CD8-positive, alpha-beta memory T cell (primary cell): ENCODE results near the gene TOP2B. TPM values are rescaled to one million over a fixed set of nuclear protein-coding genes. Genes with fewer than 3 reads are reported as not detected.

Source experiments
- CTCF ChIA-PET: fragments of 350-600 bp; sonication (Branson Sonifier 250); formaldehyde crosslinking; loops from one replicate; lab custom pipeline; 2021; ENCODE audit warnings: antibody characterized with exemption; lab: Charles Lee
- POLR2A ChIA-PET: fragments of 350-600 bp; sonication (Branson Sonifier 250); formaldehyde crosslinking; loops from one replicate; lab custom pipeline; 2021; ENCODE audit warnings: antibody characterized with exemption; lab: Charles Lee
- DNase-seq, 5 donors: peaks; one replicate each; pipeline versions ENCODE4 v3.0.0 to v3.0.0-alpha.2; 2020 to 2022; ENCODE audit warnings: mixed read lengths in 1 of 5
- H3K27ac ChIP-seq: one replicate; pipeline ENCODE4 v1.7.0; 2013; ENCODE audit warnings: low read depth, mild to moderate bottlenecking, low read length, moderate library complexity
- H3K27me3 ChIP-seq: 2 replicates; pipeline ENCODE4 v1.7.0; 2013; ENCODE audit warnings: low read length, mild to moderate bottlenecking; ENCODE audit not compliant: insufficient read depth, poor library complexity, severe bottlenecking
- H3K36me3 ChIP-seq: 2 replicates; pipeline ENCODE4 v1.7.0; 2013; ENCODE audit warnings: mild to moderate bottlenecking, low read length, moderate library complexity; ENCODE audit not compliant: insufficient read depth
- H3K4me1 ChIP-seq: 2 replicates; pipeline ENCODE4 v1.7.0; 2013; ENCODE audit warnings: mild to moderate bottlenecking, low read length, moderate library complexity; ENCODE audit not compliant: insufficient read depth
- H3K4me3 ChIP-seq: 2 replicates; pipeline ENCODE4 v1.7.0; 2013; ENCODE audit warnings: mild to moderate bottlenecking, low read length
- H3K9me3 ChIP-seq: 2 replicates; pipeline ENCODE4 v1.7.0; 2013; ENCODE audit warnings: mild to moderate bottlenecking, low read length
- H3K27ac Mint-ChIP-seq, 8 donors: one replicate each; pipeline ENCODE4 v1.8.0; 2020 to 2021; ENCODE audit warnings: mixed read lengths in 8 of 8, mild to moderate bottlenecking in 6 of 8, inconsistent platforms in 3 of 8, moderate library complexity in 3 of 8
- H3K27me3 Mint-ChIP-seq, 2 donors: one replicate each; pipeline ENCODE4 v1.8.0; 2020 to 2021; ENCODE audit warnings: mixed read lengths in 2 of 2, mild to moderate bottlenecking in 1 of 2, moderate library complexity in 1 of 2
- H3K36me3 Mint-ChIP-seq, 3 donors: one replicate each; pipeline ENCODE4 v1.8.0; 2020 to 2021; ENCODE audit warnings: mixed read lengths in 3 of 3, inconsistent platforms in 1 of 3, mild to moderate bottlenecking in 1 of 3
- H3K4me1 Mint-ChIP-seq, 3 donors: one replicate each; pipeline ENCODE4 v1.8.0; 2020 to 2021; ENCODE audit warnings: mixed read lengths in 3 of 3, inconsistent platforms in 1 of 3, mild to moderate bottlenecking in 1 of 3
- H3K4me3 Mint-ChIP-seq, 7 donors: one replicate each; pipeline ENCODE4 v1.8.0; 2020 to 2021; ENCODE audit warnings: mixed read lengths in 7 of 7, mild to moderate bottlenecking in 6 of 7, moderate library complexity in 4 of 7, inconsistent platforms in 2 of 7
- H3K9me3 Mint-ChIP-seq, 5 donors: one replicate each; pipeline ENCODE4 v1.8.0; 2020 to 2022; ENCODE audit warnings: mixed read lengths in 5 of 5, mild to moderate bottlenecking in 3 of 5, moderate library complexity in 2 of 5, inconsistent platforms in 1 of 5
- polyA plus RNA-seq: library from polyadenylated mRNA; unstranded; fragments of 300-500 nt; fragmentation: Illumina TruSeq; gene quantifications from one replicate; pipeline ENCODE4 v1.2.3, GENCODE V29; 2021
- total RNA-seq, 2 experiments: library from RNA; stranded (reverse); gene quantifications; one replicate each; pipeline ENCODE4 v1.2.3, GENCODE V29; 2021

Gene TOP2B
- total and polyA plus RNA-seq, 3 experiments from 2014 or later = 96.5 to 99.6 (median 98.6) TPM

DNA sequence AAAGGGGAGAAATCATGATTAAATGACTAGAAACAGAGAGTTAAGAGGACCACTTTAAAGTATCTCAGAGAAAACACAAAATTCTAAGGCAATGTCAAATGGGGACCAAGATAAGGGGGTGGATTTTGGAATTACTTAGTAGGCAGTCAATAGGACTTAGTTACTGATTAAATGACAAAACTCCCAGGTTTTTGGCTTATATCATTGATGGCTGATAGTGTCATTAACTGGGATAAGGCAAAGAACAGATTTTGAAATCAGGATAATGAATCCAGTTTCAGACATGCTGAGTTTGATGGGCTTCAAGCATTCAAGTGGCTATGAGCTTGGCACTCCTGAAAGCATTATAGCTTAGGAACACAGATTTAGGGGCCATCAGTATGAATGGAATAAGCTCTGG, 53.9 kb downstream of the TOP2B start:
- ChIA-PET POLR2A (no interaction called here), CTCF (no interaction called here)
- H3K27ac ChIP-seq = no peak overlapping the region
- no peak for DNase-seq
- H3K4me1 Mint-ChIP-seq = peaks cover 8 to 17% (median 8%) of the 10 kb centered on the region in 3 donors
- H3K4me3 Mint-ChIP-seq = no peak overlapping the region
- no peaks in the 10 kb centered on the region for H3K27me3 Mint-ChIP-seq
- peaks cover 0 to 75% (median 19%) of the 10 kb centered on the region in 3 donors for H3K36me3 Mint-ChIP-seq
- H3K36me3 ChIP-seq = peaks cover 27% of the 10 kb centered on the region
- H3K27ac Mint-ChIP-seq = peak overlapping the region in 5 of 8 donors; percentile 25 to 69 (median 44)
- no peaks in the 10 kb centered on the region for H3K9me3 Mint-ChIP-seq
- H3K27me3 ChIP-seq = no peaks in the 10 kb centered on the region
- H3K4me1 ChIP-seq = no peaks in the 10 kb centered on the region
- H3K4me3 ChIP-seq = no peak overlapping the region
- no peaks in the 10 kb centered on the region for H3K9me3 ChIP-seq

DNA sequence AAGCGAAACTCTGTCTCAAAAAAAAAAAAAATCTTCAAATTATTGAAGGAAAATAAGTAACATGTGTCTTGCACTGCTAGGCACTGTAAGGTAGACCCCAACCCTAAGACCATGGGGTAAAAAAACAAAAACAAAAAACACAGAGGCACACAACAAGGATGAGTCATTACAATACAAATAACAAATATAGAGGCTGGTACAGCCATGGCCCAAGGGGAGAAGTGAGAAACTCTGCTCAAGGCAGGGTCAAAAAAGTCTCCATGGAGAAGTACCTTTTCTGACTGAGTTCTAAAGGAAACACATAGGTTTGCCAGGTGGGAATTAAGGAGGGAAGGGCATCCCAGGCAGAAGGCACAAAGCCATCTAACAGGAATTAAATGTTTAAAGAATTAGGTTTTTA, 54.5 kb downstream of the TOP2B start:
- Histone ChIP-seq H3K4me1 (no peaks in the 10 kb centered on the region), H3K27ac (no peak overlapping the region), H3K4me3 (no peak overlapping the region), H3K36me3 (peaks cover 27% of the 10 kb centered on the region), H3K9me3 (no peaks in the 10 kb centered on the region), H3K27me3 (no peaks in the 10 kb centered on the region)
- ChIA-PET POLR2A (no interaction called here), CTCF (no interaction called here)
- Mint-ChIP-seq H3K27me3 (no peaks in the 10 kb centered on the region), H3K36me3 (peaks cover 0 to 77% (median 22%) of the 10 kb centered on the region in 3 donors), H3K4me3 (no peak overlapping the region), H3K4me1 (peaks cover 8 to 16% (median 9%) of the 10 kb centered on the region in 3 donors), H3K27ac (peak overlapping the region; percentile 25 to 85 (median 54)), H3K9me3 (no peaks in the 10 kb centered on the region)
- no peak for DNase-seq

DNA sequence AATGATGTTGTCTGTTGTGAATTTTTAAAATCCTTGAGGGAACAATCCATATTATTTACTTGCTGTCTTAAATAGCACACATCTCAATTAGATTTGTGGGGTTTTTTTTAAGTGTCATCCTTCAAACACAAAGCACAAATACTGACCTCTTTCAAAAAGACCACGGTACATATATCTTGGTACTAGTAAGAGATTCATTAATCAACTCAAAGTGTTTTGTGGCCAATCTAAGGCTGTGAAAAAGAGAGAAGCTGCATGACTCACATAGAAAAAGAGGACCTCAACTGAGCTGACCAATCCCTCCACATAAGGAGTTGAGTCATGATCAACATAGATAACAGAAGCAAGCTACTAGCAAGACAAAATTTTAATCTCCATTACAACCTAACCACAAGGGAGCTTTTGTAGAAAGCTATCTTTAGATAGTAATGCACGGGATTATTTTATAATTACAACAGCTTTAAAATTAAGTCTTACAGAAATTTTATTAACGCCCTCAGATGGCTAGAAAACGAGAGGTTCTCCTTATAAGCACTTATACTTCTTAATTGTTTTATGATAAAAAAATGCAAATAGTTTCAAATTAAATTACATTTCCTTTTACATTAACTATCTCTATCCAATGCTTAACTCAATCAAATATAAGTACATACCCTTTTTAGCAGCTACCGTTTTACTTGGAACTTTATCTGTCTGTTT, 60.5 kb downstream of the TOP2B start:
- no peaks in the 10 kb centered on the region for H3K9me3 ChIP-seq
- ChIA-PET POLR2A (no interaction called here), CTCF (interaction anchor here (1.1 kb wide), 1 partner anchor 9 kb away, joined by 4 read pairs; no protein-coding TSS in a partner anchor)
- H3K27ac ChIP-seq = no peak overlapping the region
- no peak overlapping the region for H3K4me3 ChIP-seq
- Mint-ChIP-seq H3K36me3 (peaks cover 0 to 85% (median 11%) of the 10 kb centered on the region in 3 donors), H3K27me3 (no peaks in the 10 kb centered on the region), H3K4me1 (peaks cover 2 to 7% (median 5%) of the 10 kb centered on the region in 3 donors), H3K27ac (peak overlapping the region in 3 of 8 donors; percentile 28 to 72 (median 40)), H3K4me3 (no peak overlapping the region), H3K9me3 (no peaks in the 10 kb centered on the region)
- no peaks in the 10 kb centered on the region for H3K4me1 ChIP-seq
- DNase-seq = no peak
- no peaks in the 10 kb centered on the region for H3K27me3 ChIP-seq
- H3K36me3 ChIP-seq = peaks cover 21% of the 10 kb centered on the region

DNA sequence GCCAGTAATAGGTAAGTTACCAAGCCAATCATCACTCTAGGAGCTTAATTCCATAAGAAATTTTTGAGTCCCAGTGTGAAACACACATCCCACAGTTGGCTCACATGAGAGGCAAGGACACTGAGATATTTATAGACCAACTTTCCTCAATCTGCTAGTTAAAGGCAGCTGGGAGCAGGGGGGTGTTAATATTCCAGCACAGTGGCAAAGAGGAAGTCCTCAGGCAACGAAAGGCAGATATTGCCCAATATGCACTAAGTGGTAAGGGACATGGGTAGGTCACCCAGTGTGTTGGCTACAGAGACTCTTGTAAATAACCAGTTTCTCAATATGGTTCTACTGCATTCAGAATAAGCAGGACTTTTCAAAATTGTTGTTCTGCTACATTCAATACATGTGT, 61.0 kb downstream of the TOP2B start:
- no peak for DNase-seq
- H3K27ac Mint-ChIP-seq = peak overlapping the region in 6 of 8 donors; percentile 24 to 77 (median 68)
- Histone ChIP-seq H3K4me1 (no peaks in the 10 kb centered on the region), H3K36me3 (peaks cover 27% of the 10 kb centered on the region), H3K4me3 (no peak overlapping the region), H3K27ac (no peak overlapping the region), H3K27me3 (no peaks in the 10 kb centered on the region), H3K9me3 (no peaks in the 10 kb centered on the region)
- no peaks in the 10 kb centered on the region for H3K9me3 Mint-ChIP-seq
- CTCF ChIA-PET = interaction anchor here (1.1 kb wide), 1 partner anchor 8 kb away, joined by 4 read pairs; no protein-coding TSS in a partner anchor
- POLR2A ChIA-PET = no interaction called here
- peaks cover 0 to 86% (median 12%) of the 10 kb centered on the region in 3 donors for H3K36me3 Mint-ChIP-seq
- H3K4me1 Mint-ChIP-seq = peaks cover 2 to 7% (median 5%) of the 10 kb centered on the region in 3 donors
- H3K27me3 Mint-ChIP-seq = no peaks in the 10 kb centered on the region
- no peak overlapping the region for H3K4me3 Mint-ChIP-seq

DNA sequence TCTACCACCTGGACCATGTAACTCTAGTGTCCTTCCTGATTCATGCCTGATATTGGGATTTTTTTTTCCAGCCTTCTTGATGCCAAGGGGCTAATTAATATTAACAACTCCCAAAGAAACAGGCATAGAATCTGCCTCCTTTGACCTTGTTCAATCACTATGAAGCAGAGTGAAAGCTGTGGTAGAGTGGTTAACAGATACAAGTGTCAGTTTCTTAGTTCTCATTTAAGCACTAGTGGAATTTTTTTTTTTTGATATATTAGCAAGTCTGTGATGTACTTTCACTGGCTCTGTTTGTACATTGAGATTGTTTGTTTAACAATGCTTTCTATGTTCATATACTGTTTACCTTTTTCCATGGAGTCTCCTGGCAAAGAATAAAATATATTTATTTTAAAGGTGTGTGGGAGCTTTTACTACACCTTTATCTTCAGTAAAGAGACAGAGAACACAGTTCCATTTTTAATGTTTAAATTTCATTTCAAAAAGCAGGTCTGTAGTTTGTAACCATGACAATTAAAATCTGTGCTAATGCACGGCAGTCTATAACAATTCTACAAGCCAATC, 67.1 kb downstream of the TOP2B start:
- ChIA-PET POLR2A (no interaction called here), CTCF (no interaction called here)
- Histone ChIP-seq H3K4me1 (no peaks in the 10 kb centered on the region), H3K27ac (no peak overlapping the region), H3K4me3 (no peak overlapping the region), H3K27me3 (no peaks in the 10 kb centered on the region), H3K9me3 (no peaks in the 10 kb centered on the region), H3K36me3 (peaks cover 12% of the 10 kb centered on the region)
- H3K9me3 Mint-ChIP-seq = no peaks in the 10 kb centered on the region
- no peaks in the 10 kb centered on the region for H3K4me1 Mint-ChIP-seq
- H3K36me3 Mint-ChIP-seq = peaks cover 0 to 62% (median 11%) of the 10 kb centered on the region in 3 donors
- no peaks in the 10 kb centered on the region for H3K27me3 Mint-ChIP-seq
- no peak overlapping the region for H3K4me3 Mint-ChIP-seq
- DNase-seq = no peak
- no peak overlapping the region for H3K27ac Mint-ChIP-seq

DNA sequence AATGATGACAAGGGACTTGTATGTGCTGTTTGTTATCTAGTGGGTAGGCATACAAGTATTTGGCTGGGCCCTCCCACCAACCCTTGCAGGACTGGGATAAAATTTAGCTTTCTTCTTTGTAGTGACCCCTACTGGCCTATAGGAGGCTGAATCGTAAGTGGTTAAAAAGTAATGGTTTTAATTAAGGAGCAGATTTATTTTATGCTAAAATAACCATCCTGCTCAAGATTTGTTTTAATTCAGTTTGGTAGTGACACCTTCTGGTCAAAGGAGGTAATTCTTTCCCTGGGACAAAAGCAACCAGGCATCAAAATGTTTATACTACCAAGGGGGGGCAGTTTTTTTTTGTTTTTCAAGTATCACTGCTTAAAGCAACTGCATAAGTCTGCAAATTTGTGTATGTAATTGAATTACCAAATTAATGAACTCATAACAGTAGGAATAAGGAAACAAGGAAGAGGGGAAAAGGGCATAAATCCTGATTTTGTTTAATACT, 70.7 kb downstream of the TOP2B start:
- Mint-ChIP-seq H3K9me3 (no peaks in the 10 kb centered on the region), H3K4me1 (no peaks in the 10 kb centered on the region), H3K36me3 (peaks cover 0 to 30% (median 7%) of the 10 kb centered on the region in 3 donors), H3K4me3 (no peak overlapping the region), H3K27me3 (no peaks in the 10 kb centered on the region), H3K27ac (peak overlapping the region in 4 of 8 donors; percentile 34 to 52 (median 42))
- H3K4me1 ChIP-seq = no peaks in the 10 kb centered on the region
- no peaks in the 10 kb centered on the region for H3K27me3 ChIP-seq
- ChIA-PET POLR2A (no interaction called here), CTCF (interaction anchor here (1.1 to 1.5 kb wide), 2 partner anchors 8 to 11 kb away, joined by 3 to 4 read pairs; no protein-coding TSS in a partner anchor)
- H3K27ac ChIP-seq = no peak overlapping the region
- peak in 2 of 5 donors; percentile 7 to 15 for DNase-seq
- no peak overlapping the region for H3K4me3 ChIP-seq
- H3K9me3 ChIP-seq = no peaks in the 10 kb centered on the region
- H3K36me3 ChIP-seq = peaks cover 6% of the 10 kb centered on the region

DNA sequence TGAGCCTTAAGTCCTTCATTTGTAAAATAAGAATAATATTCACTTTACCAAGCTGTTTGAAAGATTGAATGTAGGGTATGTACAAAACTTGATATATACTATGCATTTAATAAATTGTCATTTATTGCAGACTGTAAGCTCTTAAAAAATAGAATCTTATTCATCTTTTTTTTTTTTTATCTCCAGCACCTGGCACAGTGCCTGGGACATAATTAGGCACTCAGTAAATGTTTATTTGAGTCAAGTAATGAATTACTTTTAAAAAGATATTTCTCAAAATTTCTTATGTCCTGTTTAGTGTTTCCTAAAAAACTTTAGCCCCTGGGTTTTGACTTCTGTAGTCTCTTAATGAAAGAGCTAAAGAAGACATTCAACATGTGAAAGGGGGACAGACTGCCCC, 71.7 kb downstream of the TOP2B start:
- no peaks in the 10 kb centered on the region for H3K9me3 Mint-ChIP-seq
- H3K4me1 Mint-ChIP-seq = no peaks in the 10 kb centered on the region
- H3K36me3 Mint-ChIP-seq = peaks cover 0 to 20% (median 4%) of the 10 kb centered on the region in 3 donors
- DNase-seq = no peak
- no peak overlapping the region for H3K27ac ChIP-seq
- H3K4me1 ChIP-seq = no peaks in the 10 kb centered on the region
- H3K4me3 Mint-ChIP-seq = no peak overlapping the region
- no peaks in the 10 kb centered on the region for H3K27me3 Mint-ChIP-seq
- ChIA-PET POLR2A (interaction anchor here (0.7 kb wide), 1 partner anchor 197 kb away, joined by 3 read pairs; the partner anchor contains the start of gene OXSM), CTCF (interaction anchor here (1.1 to 1.5 kb wide), 3 partner anchors 9 to 12 kb away, joined by 3 to 4 read pairs (median 3); no protein-coding TSS in a partner anchor)
- peak overlapping the region in 4 of 8 donors; percentile 29 to 77 (median 62) for H3K27ac Mint-ChIP-seq
- H3K9me3 ChIP-seq = no peaks in the 10 kb centered on the region
- H3K27me3 ChIP-seq = no peaks in the 10 kb centered on the region
- H3K4me3 ChIP-seq = no peak overlapping the region
- H3K36me3 ChIP-seq = no peaks in the 10 kb centered on the region
